Panc1 (cell line): ENCODE measurements around the gene C1QA.

Experiments used
- POLR2AphosphoS5 ChIP-seq: IDR thresholded peaks from 2 replicates; pipeline ENCODE4 v1.6.1; 2012; ENCODE audit warnings: mild to moderate bottlenecking, low read depth, low read length, moderate library complexity
- SIN3A ChIP-seq: IDR thresholded peaks from 2 replicates; pipeline ENCODE4 v1.6.1; 2012; ENCODE audit warnings: low read depth, mild to moderate bottlenecking, low read length, moderate library complexity, borderline replicate concordance; ENCODE audit not compliant: insufficient read depth
- TCF7L2 ChIP-seq: IDR thresholded peaks from 2 replicates; pipeline ENCODE4 v1.6.1; 2011; ENCODE audit warnings: mild to moderate bottlenecking, low read depth, low read length, inconsistent platforms
- TF ChIP-seq, protein P1 (sequence below): fragments of 450-650 bp; IDR thresholded peaks from 2 replicates; pipeline ENCODE4 v1.5.1; 2017; ENCODE audit warnings: mild to moderate bottlenecking

DNA sequence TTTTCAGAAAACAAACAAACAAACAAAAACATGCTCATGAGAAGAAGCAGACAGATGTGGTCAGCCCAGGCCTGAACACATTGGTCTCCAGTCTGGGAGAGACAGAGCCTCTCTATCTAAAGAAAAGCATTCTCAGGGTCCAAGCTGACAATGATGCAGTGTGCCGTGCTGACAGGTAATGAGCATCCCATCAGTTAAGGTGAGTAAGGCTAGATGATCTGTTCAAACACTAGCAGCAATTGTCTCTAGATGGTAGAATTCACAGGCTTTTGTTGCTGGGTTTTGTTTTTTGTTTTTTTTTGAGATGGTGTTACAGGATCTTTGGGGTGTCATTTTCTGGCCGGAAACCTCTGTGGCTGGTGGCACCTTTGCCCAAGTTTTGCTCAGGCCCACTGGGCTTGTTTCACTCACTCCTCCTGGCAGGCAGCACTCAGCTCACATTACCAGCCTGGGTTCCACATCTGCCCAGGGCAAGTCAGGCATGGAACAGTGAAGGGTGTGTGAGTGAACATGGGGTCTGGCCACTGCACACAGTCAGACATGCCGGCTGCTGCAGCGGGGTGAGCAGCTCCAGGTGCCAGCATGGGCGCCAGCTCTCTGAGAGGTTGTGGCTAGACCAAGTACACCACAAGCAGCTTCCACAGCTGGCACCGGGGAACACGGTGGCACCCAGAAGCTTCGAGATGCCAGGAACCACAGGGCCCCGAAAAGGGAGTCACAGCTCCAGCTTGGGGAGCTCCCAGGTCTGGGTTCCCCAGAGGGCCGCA, 2.5 kb upstream of the C1QA start:
- no peak for TF ChIP-seq POLR2AphosphoS5
- no peak for TF ChIP-seq TCF7L2
- TF ChIP-seq, protein P1, sequence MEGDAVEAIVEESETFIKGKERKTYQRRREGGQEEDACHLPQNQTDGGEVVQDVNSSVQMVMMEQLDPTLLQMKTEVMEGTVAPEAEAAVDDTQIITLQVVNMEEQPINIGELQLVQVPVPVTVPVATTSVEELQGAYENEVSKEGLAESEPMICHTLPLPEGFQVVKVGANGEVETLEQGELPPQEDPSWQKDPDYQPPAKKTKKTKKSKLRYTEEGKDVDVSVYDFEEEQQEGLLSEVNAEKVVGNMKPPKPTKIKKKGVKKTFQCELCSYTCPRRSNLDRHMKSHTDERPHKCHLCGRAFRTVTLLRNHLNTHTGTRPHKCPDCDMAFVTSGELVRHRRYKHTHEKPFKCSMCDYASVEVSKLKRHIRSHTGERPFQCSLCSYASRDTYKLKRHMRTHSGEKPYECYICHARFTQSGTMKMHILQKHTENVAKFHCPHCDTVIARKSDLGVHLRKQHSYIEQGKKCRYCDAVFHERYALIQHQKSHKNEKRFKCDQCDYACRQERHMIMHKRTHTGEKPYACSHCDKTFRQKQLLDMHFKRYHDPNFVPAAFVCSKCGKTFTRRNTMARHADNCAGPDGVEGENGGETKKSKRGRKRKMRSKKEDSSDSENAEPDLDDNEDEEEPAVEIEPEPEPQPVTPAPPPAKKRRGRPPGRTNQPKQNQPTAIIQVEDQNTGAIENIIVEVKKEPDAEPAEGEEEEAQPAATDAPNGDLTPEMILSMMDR = no peak
- TF ChIP-seq SIN3A = no peak
